GM18526 (cell line): ENCODE measurements around the gene GNAZ.

ENCODE experiments used
- POLR2A ChIP-seq: IDR thresholded peaks from 3 replicates; pipeline ENCODE4 v1.6.1; 2011; ENCODE audit not compliant: insufficient read length; ENCODE audit errors: extremely low read depth

Gene GNAZ

GRCh38 chr22:23146478-23147205, 76.3 kb downstream of the GNAZ start:
- TF ChIP-seq POLR2A = no peak

GRCh38 chr22:23147617-23148387, 77.5 kb downstream of the GNAZ start:
- TF ChIP-seq POLR2A = no peak

DNA sequence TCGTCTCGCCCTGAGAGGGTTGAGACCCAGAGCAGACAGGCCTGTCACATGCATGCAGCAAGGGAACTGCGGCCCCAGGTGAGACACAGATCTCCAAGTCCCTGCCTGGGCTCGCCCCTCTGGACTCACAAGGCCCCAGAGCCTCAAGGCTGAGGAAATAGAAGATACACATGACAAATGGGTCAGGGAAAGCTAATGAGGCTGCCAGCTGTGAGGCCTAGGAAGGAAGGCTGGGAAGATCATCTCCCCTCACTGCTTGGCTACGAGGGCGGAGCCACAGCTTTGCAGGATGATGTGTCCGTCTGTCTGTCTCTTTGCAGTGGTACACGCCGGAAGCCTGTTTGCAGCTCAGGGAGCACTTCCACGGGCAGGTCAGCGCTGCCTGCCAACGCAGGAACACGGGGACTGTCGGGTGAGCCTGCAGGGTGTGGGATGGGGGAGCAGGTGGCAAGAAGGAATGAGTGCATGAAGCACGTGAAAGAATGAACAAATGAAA, 79.5 kb downstream of the GNAZ start:
- TF ChIP-seq POLR2A = no peak

DNA sequence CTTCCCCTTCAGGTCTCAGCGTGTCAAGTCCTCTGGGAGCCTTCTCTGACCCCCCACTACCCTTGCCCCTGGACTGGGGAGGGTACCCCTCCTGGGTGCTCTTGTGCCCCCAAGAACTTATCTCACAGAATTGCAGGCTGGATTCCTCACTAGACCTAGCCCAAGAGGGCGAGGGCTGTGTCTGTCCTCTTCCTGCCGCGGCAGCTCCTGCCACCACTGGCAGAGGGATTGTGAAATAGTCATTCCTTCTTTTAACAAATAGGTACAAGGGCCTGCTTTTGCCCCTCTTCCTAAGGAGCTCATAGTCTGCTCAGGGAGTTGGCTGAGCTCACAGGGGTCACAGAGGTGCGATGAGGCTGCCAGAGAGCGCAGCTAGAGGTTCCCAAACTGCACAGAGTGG, 80.4 kb downstream of the GNAZ start:
- no peak for TF ChIP-seq POLR2A

GRCh38 chr22:23151827-23152226, 81.5 kb downstream of the GNAZ start:
- TF ChIP-seq POLR2A = no peak

- TF ChIP-seq POLR2A = no peak
Observed at GRCh38 chr22:23152238-23153114, 82.2 kb downstream of the GNAZ start.

- TF ChIP-seq POLR2A = no peak
Observed at GRCh38 chr22:23153994-23154393, 83.7 kb downstream of the GNAZ start.

- TF ChIP-seq POLR2A = no peak
Observed at GRCh38 chr22:23154461-23154860, 84.1 kb downstream of the GNAZ start.

GRCh38 chr22:23155143-23155542, 84.8 kb downstream of the GNAZ start:
- no peak for TF ChIP-seq POLR2A

- TF ChIP-seq POLR2A = no peak
Observed at GRCh38 chr22:23155831-23156230, 85.5 kb downstream of the GNAZ start.

- no peak for TF ChIP-seq POLR2A
Observed at GRCh38 chr22:23156286-23156685, 86.0 kb downstream of the GNAZ start.

- no peak for TF ChIP-seq POLR2A
Observed at GRCh38 chr22:23157560-23158515, 87.5 kb downstream of the GNAZ start.

- TF ChIP-seq POLR2A = no peak
Observed at GRCh38 chr22:23158516-23159290, 88.4 kb downstream of the GNAZ start.

DNA sequence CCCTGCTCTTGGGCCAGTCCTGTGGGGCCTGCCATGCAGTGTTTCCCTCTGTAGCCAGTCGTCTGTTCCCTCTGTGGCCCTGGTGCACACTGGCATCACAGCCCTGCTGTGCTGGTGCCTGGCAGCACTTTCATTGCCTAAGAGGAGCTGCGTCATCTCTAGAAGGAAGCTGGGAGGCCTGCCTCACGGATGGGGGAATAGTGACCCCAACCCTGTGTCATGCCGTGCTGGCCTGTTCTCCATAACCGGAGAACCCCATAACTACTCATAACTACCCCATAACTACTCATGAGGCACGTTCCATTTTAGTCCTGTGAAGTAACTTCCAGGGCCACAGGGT, 88.9 kb downstream of the GNAZ start:
- no peak for TF ChIP-seq POLR2A

- TF ChIP-seq POLR2A = no peak
Observed at GRCh38 chr22:23161029-23161428, 90.7 kb downstream of the GNAZ start.
